CD4-positive, alpha-beta T cell (primary cell): Measurements from ENCODE around the gene VPS18. TPM values are rescaled to one million over a fixed set of nuclear protein-coding genes. Genes with fewer than 3 reads are reported as not detected.

ENCODE experiments used
- ATAC-seq: fragments of 200-7000 bp; cut with Tn5 transposase; one replicate; pipeline ENCODE4 v1.10.0; 2022; ENCODE audit warnings: mild to moderate bottlenecking; ENCODE audit not compliant: poor library complexity
- CTCF ChIA-PET: fragments of 350-600 bp; sonication (Branson Sonifier 250); formaldehyde crosslinking; loops from one replicate; lab custom pipeline; 2021; ENCODE audit warnings: antibody characterized with exemption, inconsistent platforms; lab: Charles Lee
- POLR2A ChIA-PET: fragments of 350-600 bp; sonication (Branson Sonifier 250); formaldehyde crosslinking; loops from one replicate; lab custom pipeline; 2021; ENCODE audit warnings: antibody characterized with exemption, inconsistent platforms; lab: Charles Lee
- DNase-seq, 14 experiments: peaks; one replicate each; pipeline ENCODE4 v3.0.0-alpha.2; 2013 to 2020; ENCODE audit warnings: mixed read lengths in 2 of 14
- H3K27ac ChIP-seq, 2 donors: one replicate each; pipeline versions ENCODE4 v1.5.1 to v1.7.0; 2013; ENCODE audit warnings: low read length in 2 of 2, low read depth in 1 of 2, mild to moderate bottlenecking in 1 of 2
- H3K27me3 ChIP-seq, 2 experiments: 1 replicate in 1 of 2; 2 replicates in 1 of 2; pipeline versions ENCODE4 v1.6.1 to v1.7.0; 2013; ENCODE audit warnings: low read length in 2 of 2, control low read depth in 1 of 2, mild to moderate bottlenecking in 1 of 2, moderate library complexity in 1 of 2; ENCODE audit not compliant: insufficient read depth in 2 of 2, control insufficient read depth in 1 of 2
- H3K36me3 ChIP-seq: one replicate; pipeline ENCODE4 v1.6.1; 2013; ENCODE audit warnings: low read length, control low read depth; ENCODE audit not compliant: insufficient read depth
- H3K4me1 ChIP-seq: one replicate; pipeline ENCODE4 v1.6.1; 2013; ENCODE audit warnings: low read length, control low read depth; ENCODE audit not compliant: insufficient read depth
- H3K4me3 ChIP-seq: one replicate; pipeline ENCODE4 v1.5.1; 2013; ENCODE audit warnings: mild to moderate bottlenecking, low read length, moderate library complexity
- H3K9me3 ChIP-seq, 2 experiments: 1 replicate in 1 of 2; 2 replicates in 1 of 2; pipeline versions ENCODE4 v1.6.1 to v1.7.0; 2013; ENCODE audit warnings: low read length in 2 of 2, mild to moderate bottlenecking in 2 of 2, control low read depth in 1 of 2, moderate library complexity in 1 of 2; ENCODE audit not compliant: control insufficient read depth in 1 of 2, insufficient read depth in 1 of 2
- H3K27ac Mint-ChIP-seq: one replicate; pipeline ENCODE4 v1.8.0; 2020; ENCODE audit warnings: mixed read lengths
- H3K27me3 Mint-ChIP-seq: one replicate; pipeline ENCODE4 v1.8.0; 2021; ENCODE audit warnings: mixed read lengths
- H3K36me3 Mint-ChIP-seq: one replicate; pipeline ENCODE4 v1.8.0; 2021; ENCODE audit warnings: low read depth, mixed read lengths
- H3K4me1 Mint-ChIP-seq: one replicate; pipeline ENCODE4 v1.8.0; 2021; ENCODE audit warnings: low read depth, mixed read lengths
- H3K4me3 Mint-ChIP-seq: one replicate; pipeline ENCODE4 v1.8.0; 2020; ENCODE audit warnings: mild to moderate bottlenecking, mixed read lengths
- H3K9me3 Mint-ChIP-seq: one replicate; pipeline ENCODE4 v1.8.0; 2020; ENCODE audit warnings: mixed read lengths
- intact Hi-C, 2 experiments: fragments of 100-400 bp; cut with DNase I in 1 of 2; cut with micrococcal nuclease in 1 of 2; formaldehyde crosslinking; loops; one replicate each; pipeline versions ENCODE4 v1.15.1 to v1.9.0; 2023 to 2025; cut with DNase I, micrococcal nuclease
- total RNA-seq, 174 experiments: library from RNA in 2 of 174; stranded (reverse) in 2 of 174; gene quantifications; one replicate each; pipeline ENCODE4 v1.2.3 and lab custom pipeline; 2021 to 2026
- TF ChIP-seq, protein P1 (sequence below): fragments of 200-600 bp; IDR thresholded peaks from one replicate; pipeline ENCODE4 v1.8.0; 2022; ENCODE audit warnings: antibody characterized with exemption, mild to moderate bottlenecking

Gene VPS18
- total RNA-seq, 2 experiments from 2014 or later, result 20.8 to 21.7 TPM

- Mint-ChIP-seq H3K36me3 (no peaks in the 10 kb centered on the region), H3K27ac (no peak overlapping the region), H3K4me1 (peaks cover 11% of the 10 kb centered on the region), H3K9me3 (no peaks in the 10 kb centered on the region), H3K27me3 (no peaks in the 10 kb centered on the region), H3K4me3 (no peak overlapping the region)
- Histone ChIP-seq H3K4me1 (peaks cover 8% of the 10 kb centered on the region), H3K9me3 (no peaks in the 10 kb centered on the region), H3K27me3 (no peaks in the 10 kb centered on the region), H3K4me3 (no peak overlapping the region), H3K36me3 (no peaks in the 10 kb centered on the region), H3K27ac (no peak overlapping the region)
- intact Hi-C loops, result loop anchor here in 1 of 2 experiments (2.0 kb wide), 1 partner anchor 20 kb away; no protein-coding TSS in a partner anchor
- no peak for DNase-seq
- no peak for ATAC-seq
- ChIA-PET CTCF (no interaction called here), POLR2A (no interaction called here)
- TF ChIP-seq, protein P1, sequence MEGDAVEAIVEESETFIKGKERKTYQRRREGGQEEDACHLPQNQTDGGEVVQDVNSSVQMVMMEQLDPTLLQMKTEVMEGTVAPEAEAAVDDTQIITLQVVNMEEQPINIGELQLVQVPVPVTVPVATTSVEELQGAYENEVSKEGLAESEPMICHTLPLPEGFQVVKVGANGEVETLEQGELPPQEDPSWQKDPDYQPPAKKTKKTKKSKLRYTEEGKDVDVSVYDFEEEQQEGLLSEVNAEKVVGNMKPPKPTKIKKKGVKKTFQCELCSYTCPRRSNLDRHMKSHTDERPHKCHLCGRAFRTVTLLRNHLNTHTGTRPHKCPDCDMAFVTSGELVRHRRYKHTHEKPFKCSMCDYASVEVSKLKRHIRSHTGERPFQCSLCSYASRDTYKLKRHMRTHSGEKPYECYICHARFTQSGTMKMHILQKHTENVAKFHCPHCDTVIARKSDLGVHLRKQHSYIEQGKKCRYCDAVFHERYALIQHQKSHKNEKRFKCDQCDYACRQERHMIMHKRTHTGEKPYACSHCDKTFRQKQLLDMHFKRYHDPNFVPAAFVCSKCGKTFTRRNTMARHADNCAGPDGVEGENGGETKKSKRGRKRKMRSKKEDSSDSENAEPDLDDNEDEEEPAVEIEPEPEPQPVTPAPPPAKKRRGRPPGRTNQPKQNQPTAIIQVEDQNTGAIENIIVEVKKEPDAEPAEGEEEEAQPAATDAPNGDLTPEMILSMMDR, result no peak
These were observed 18.2 kb downstream of the VPS18 start for GRCh38 chr15:40912478-40912877.

DNA sequence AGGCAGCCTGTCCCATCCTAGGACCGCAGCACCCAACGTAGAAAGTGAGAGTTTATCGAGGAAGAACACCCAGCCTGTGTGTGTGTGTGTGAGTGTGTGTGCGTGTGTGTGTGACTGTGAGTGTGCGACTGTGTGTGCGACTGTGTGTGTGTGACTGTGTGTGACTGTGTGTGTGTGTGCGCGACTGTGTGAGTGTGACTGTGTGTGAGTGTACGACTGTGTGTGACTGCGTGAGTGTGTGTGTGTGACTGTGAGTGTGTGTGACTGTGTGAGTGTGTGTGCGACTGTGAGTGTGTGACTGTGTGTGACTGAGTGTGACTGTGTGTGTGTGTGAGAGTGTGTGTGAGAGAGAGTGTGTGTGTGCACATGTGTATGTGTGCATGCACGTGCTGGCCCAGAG, 19.8 kb downstream of the VPS18 start:
- POLR2A ChIA-PET, result no interaction called here

GRCh38 chr15:40914486-40914885, 20.2 kb downstream of the VPS18 start:
- Mint-ChIP-seq H3K36me3 (no peaks in the 10 kb centered on the region), H3K4me1 (no peaks in the 10 kb centered on the region), H3K9me3 (no peaks in the 10 kb centered on the region), H3K27me3 (no peaks in the 10 kb centered on the region), H3K4me3 (no peak overlapping the region), H3K27ac (no peak overlapping the region)
- H3K36me3 ChIP-seq, result no peaks in the 10 kb centered on the region
- no peaks in the 10 kb centered on the region for H3K27me3 ChIP-seq
- H3K4me1 ChIP-seq, result no peaks in the 10 kb centered on the region
- no peak overlapping the region for H3K4me3 ChIP-seq
- intact Hi-C loops, result no loop called here
- DNase-seq (no peak), ATAC-seq (no peak)
- ChIA-PET CTCF (interaction anchor here (1.0 kb wide), 1 partner anchor 10 kb away, joined by 3 read pairs; no protein-coding TSS in a partner anchor), POLR2A (no interaction called here)
- TF ChIP-seq, protein P1, result no peak
- no peak overlapping the region for H3K27ac ChIP-seq
- H3K9me3 ChIP-seq, result no peaks in the 10 kb centered on the region

More for the DNA sequence above, 19.8 kb downstream of the VPS18 start:
- CTCF ChIA-PET, result interaction anchor here (1.0 kb wide), 1 partner anchor 10 kb away, joined by 3 read pairs; no protein-coding TSS in a partner anchor
- Mint-ChIP-seq H3K4me3 (no peak overlapping the region), H3K27me3 (no peaks in the 10 kb centered on the region), H3K36me3 (no peaks in the 10 kb centered on the region), H3K27ac (no peak overlapping the region), H3K9me3 (no peaks in the 10 kb centered on the region), H3K4me1 (no peaks in the 10 kb centered on the region)
- Histone ChIP-seq H3K4me1 (no peaks in the 10 kb centered on the region), H3K27me3 (no peaks in the 10 kb centered on the region), H3K9me3 (no peaks in the 10 kb centered on the region), H3K27ac (no peak overlapping the region), H3K4me3 (no peak overlapping the region), H3K36me3 (no peaks in the 10 kb centered on the region)
- TF ChIP-seq, protein P1, result no peak
- DNase-seq (no peak), ATAC-seq (no peak)
- intact Hi-C loops, result no loop called here
